GM18511 (cell line): ENCODE measurements around the gene ANKRD11.
"Not testable (repeated sequence)": the region's sequence is repeated elsewhere in the genome, so short reads cannot be mapped to it uniquely, and the experiment has no call there.

ENCODE experiments used
- ATAC-seq: cut with Tn5 transposase; IDR thresholded peaks from one replicate; pipeline ENCODE4 v1.9.1; 2021; ENCODE audit warnings: mild to moderate bottlenecking, moderate library complexity; ENCODE audit not compliant: unreplicated experiment

ANKRD11 gene

GRCh38 chr16:89389504-89390223, 100.7 kb downstream of the ANKRD11 start:
- not testable (repeated sequence) for ATAC-seq

- no peak for ATAC-seq
Measured at GRCh38 chr16:89388536-89388935, 101.8 kb downstream of the ANKRD11 start.

- no peak for ATAC-seq
Measured at GRCh38 chr16:89386306-89387185, 103.8 kb downstream of the ANKRD11 start.

GRCh38 chr16:89385712-89386111, 104.6 kb downstream of the ANKRD11 start:
- no peak for ATAC-seq

GRCh38 chr16:89384282-89384681, 106.1 kb downstream of the ANKRD11 start:
- no peak for ATAC-seq

- ATAC-seq: no peak
Measured at GRCh38 chr16:89383095-89384003, 107.0 kb downstream of the ANKRD11 start.

- ATAC-seq: not testable (repeated sequence)
Measured at GRCh38 chr16:89382555-89382954, 107.8 kb downstream of the ANKRD11 start.

GRCh38 chr16:89381788-89382187, 108.6 kb downstream of the ANKRD11 start:
- no peak for ATAC-seq

- no peak for ATAC-seq
Measured at GRCh38 chr16:89380681-89381080, 109.7 kb downstream of the ANKRD11 start.

- ATAC-seq: no peak
Measured at GRCh38 chr16:89378947-89379771, 111.2 kb downstream of the ANKRD11 start.

- no peak for ATAC-seq
Measured at GRCh38 chr16:89377453-89377848, 112.9 kb downstream of the ANKRD11 start.

GRCh38 chr16:89376812-89377452, 113.4 kb downstream of the ANKRD11 start:
- ATAC-seq: no peak

- no peak for ATAC-seq
Measured at GRCh38 chr16:89375686-89376085, 114.7 kb downstream of the ANKRD11 start.

GRCh38 chr16:89375021-89375420, 115.3 kb downstream of the ANKRD11 start:
- ATAC-seq: no peak

- ATAC-seq: no peak
Measured at GRCh38 chr16:89374393-89374960, 115.9 kb downstream of the ANKRD11 start.

- no peak for ATAC-seq
Measured at GRCh38 chr16:89373355-89374110, 116.8 kb downstream of the ANKRD11 start.

- no peak for ATAC-seq
Measured at GRCh38 chr16:89371968-89372634, 118.3 kb downstream of the ANKRD11 start.

GRCh38 chr16:89371386-89371785, 119.0 kb downstream of the ANKRD11 start:
- ATAC-seq: no peak
